ENCODE data around the gene PAQR4.
"Not testable (repeated sequence)": the region's sequence is repeated elsewhere in the genome, so short reads cannot be mapped to it uniquely, and the experiment has no call there.

Gene PAQR4

DNA sequence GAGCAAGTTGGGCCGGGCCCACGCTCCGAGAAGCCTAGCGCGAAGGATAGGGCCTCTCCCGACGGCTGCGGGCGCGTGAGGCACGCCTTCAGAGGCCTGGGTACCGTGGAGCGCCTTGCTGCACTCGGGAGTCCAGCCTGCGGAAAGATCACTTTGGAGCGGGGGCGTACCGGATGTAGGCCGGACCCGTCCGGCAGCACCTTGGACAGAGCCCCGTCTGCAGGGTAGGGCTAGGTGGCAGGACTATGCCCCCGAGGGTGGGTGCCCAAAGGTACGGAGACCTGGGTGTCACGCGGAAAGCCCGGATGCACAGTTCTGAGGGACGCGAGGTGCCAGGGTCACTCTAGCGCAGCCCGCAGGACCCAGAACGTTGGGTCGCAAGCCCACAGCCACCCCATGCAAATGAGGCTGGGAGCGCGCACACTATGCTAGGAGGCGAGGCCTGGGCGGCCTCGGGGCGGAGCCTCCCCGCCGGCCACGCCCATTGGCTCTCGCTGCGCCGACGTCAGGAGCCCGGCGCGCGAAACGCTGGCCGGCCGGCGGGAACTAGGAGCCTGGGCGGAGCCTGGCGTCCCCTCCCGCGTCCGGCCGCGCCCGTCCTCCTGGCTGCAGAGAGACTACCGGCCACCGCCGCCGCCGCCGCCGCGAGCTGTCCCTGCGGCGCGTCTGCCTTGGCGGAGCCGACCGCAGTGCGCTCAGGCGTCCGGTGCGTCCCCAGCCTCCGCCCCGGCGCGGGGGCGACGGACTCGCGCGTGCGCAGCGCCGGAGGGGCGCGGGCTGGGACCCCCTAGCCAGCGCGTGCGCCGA is at the start of gene PAQR4:
PAQR4 (plus strand) TSS at position 611 of the 807 bp plus-strand sequence. CDS start 327 bp downstream, outside the sequence.
- peak; percentile 87 for DNase-seq

- peak; percentile 65 for DNase-seq
Observed at GRCh38 chr16:2919511-2920255, 49.5 kb upstream of the PAQR4 start.

- DNase-seq: no peak
Observed at GRCh38 chr16:2923481-2923880, 45.7 kb upstream of the PAQR4 start.

GRCh38 chr16:2924901-2925755 is 44.0 kb upstream of the PAQR4 start:
- DNase-seq: no peak

GRCh38 chr16:2925951-2926649 is 43.0 kb upstream of the PAQR4 start:
- no peak for DNase-seq

GRCh38 chr16:2926650-2926999 is 42.5 kb upstream of the PAQR4 start:
- no peak for DNase-seq

DNA sequence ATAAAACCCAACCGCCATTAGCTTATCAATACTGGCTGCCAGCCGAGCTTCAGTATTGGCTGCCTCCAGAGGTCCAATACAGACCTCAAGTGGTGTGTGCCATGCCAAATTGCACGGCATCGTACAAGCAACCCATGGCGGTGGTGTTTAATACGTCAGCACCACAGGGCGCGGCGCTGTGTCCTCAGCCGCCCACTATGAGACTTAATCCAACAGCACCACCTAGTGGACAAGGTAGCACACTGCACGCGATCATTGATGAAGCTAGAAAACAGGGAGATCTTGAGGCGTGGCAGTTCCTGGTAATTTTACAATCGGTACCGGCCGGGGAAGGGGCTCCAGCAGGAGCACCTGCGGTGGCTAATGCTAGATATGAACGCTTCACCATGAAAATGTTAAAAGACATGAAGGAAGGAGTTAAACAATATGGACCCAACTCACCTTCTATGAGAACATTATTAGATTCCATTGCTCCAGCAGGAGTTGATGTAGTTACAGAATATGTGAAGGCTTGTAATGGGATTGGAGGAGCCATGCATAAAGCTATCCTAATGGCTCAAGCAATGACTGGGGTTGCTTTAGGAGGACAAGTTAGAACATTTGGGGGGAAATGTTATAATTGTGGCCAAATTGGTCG is 42.0 kb upstream of the PAQR4 start:
- DNase-seq: peak; percentile 84

DNA sequence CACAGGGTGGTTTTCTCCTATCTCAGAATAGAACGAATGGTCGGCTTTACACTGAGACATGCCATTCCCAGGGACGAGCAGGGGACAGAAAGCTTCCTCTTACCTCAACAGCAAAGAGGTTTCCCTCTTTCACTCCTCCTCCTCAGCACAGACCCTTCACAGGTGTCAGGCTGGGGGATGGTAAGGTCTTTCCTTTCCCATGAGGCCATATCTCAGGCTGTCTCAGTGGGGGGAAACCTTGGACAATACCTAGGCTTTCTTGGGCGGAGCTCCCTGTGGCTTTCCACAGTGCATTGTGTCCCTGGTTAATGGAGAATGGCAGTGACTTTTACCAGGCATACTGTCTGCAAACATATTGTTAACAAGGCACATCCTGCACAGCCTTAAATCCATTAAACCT is 41.0 kb upstream of the PAQR4 start:
- DNase-seq: not testable (repeated sequence)

- DNase-seq: no peak
Observed at GRCh38 chr16:2928796-2929195, 40.4 kb upstream of the PAQR4 start.

- no peak for DNase-seq
Observed at GRCh38 chr16:2929693-2930092, 39.5 kb upstream of the PAQR4 start.

- no peak for DNase-seq
Observed at GRCh38 chr16:2930236-2930635, 38.9 kb upstream of the PAQR4 start.

DNA sequence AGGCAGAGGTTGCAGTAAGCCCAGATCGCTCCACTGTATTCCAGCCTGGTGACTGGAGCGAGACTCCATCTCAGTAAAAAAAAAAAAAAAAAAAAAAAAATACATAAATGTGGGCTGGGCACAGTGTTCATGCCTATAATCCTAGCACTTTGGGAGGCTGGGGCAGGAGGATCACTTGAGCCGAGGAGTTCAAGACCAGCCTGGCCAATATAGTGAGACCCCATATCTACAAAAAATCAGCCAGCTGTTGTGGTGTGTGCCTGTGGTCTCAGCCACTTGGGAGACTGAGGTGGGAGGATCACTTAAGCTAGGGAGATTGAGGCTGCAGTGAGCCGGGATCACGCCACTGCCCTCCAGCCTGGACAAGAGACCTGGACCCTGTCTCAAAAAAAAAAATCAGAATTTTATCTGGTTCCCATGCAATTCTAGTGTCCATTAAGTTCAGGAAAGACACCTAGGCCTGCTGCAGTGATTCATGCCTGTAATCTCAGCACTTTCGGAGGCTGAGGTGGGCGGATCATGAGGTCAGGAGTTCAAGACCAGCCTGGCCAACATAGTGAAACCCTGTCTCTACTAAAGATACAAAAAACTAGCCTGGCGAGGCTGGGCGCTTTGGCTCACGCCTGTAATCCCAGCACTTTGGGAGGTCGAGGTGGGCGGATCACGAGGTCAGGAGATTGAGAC is 37.8 kb upstream of the PAQR4 start:
- not testable (repeated sequence) for DNase-seq

- DNase-seq: no peak
Observed at GRCh38 chr16:2933136-2933535, 36.0 kb upstream of the PAQR4 start.

GRCh38 chr16:2933701-2934100 is 35.4 kb upstream of the PAQR4 start:
- DNase-seq: no peak

- DNase-seq: no peak
Observed at GRCh38 chr16:2934450-2934849, 34.7 kb upstream of the PAQR4 start.

DNA sequence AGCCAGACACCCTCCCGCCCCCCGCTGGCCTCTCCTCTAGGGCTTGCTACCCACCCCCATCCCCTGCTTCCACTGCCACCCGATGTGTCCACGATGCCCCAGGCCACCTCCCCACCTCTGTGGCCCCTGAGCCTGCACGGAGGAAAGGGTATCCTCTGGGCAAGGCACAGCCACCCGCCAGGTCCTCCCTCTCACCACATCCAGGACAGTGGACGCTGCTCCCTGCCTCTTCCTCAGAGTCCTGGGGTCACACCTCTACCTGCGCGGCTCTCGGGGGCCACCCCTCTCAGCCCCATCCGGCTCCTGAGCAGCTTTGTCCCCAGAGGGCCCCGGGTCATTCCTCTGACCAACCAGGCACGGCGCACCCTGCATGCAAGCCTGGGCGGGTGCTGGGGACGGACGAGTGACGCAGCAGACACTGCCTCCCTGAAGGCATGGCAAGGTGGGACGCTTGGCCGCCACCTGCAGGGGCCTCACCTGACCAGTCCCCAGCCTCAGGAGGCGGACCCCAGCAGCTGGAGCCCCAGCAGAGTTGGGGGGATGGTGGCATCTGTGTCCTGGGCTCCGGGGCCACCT is 32.6 kb upstream of the PAQR4 start:
- no peak for DNase-seq

GRCh38 chr16:2937170-2937569 is 32.0 kb upstream of the PAQR4 start:
- no peak for DNase-seq

DNA sequence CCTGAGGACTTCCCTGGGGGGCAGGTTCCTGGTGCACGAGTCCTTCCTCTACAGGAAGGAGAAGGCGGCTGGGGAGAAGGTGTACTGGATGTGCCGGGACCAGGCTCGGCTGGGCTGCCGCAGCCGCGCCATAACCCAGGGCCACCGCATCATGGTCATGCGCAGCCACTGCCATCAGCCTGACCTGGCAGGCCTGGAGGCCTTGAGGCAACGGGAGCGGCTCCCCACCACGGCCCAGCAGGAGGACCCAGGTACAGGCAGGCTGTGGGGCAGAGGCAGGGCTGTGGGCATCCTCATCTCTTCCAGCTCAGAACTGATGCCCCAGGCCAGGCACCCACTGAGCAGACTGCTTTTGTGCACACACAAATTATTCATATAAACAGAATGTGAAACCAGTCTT is 30.9 kb upstream of the PAQR4 start:
- DNase-seq: no peak

GRCh38 chr16:2939968-2940367 is 29.2 kb upstream of the PAQR4 start:
- DNase-seq: no peak

DNA sequence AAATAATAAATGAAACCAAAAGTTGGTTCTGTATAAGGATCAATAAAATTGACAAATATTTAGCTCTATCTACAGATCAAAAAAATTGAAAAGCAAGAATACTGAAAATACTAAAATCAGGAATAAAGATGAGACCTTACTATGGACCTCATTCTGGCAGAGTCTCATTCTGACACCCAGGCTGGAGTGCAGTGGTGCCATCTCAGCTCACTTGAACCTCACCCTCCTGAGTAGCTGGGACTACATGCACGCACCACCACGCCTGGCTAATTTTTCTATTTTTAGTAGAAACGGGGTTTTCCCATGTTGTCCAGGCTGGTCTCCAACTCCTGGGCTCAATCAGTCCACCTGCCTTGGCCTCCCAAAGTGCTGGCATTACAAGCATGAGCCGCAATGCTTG is 27.1 kb upstream of the PAQR4 start:
- no peak for DNase-seq

DNA sequence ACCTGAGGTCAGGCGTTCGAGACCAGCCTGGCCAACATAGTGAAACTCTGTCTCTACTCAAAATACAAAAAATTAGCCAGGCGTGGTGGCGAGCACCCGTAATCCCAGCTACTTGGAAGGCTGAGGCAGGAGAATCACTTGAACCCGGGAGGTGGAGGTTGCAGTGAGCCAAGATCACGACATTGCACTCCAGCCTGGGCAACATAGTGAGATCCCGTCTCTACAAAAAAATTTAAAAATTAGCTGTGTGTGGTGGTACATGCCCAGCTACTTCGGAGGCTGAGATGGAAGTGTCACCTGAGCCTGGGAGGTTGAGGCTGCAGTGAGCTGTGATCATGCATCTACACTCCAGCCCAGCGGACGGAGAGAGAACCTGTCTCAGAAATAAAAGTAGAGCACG is 25.4 kb upstream of the PAQR4 start:
- DNase-seq: not testable (repeated sequence)
